Measurements from ENCODE around the gene SDK1.

The SDK1 gene

DNA sequence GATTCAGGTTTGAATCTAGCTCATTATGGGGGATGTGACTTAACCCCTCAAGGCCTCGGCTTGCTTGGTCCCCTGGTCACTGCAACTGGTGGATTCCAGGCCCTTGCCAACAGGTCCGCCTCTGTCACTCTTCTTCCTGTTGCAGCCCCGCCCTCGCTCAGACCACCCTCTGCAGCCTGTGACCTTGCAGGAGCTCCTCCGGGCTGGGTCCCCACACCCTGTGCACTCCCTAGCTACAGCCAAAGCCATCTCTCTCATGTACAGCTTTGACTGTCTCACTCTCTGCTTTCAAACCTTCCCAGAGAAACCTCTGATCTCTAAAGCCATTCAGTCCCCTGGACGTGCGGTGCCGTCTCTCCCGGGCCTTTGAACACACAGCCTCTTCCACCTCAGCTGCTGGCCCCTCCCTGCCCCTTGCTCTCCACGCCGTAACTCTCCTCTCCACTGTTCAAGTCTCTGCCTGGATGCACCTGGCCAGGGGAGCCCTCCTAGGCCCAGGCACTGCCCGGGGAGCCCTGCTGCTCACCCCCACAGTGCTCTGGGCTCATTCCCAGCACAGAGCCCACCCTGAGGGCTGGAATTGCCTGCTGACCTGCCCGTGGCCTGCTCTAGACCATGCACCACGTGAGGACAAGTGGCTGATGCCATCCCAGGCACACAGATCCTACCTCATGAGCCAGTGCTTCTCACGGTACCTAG, 895.2 kb downstream of the SDK1 start:
- no peak overlapping the region for H3K27ac Mint-ChIP-seq
- H3K27me3 Mint-ChIP-seq = no peaks in the 10 kb centered on the region
- DNase-seq = no peak
- H3K4me3 Mint-ChIP-seq = no peak overlapping the region
- no peaks in the 10 kb centered on the region for H3K9me3 Mint-ChIP-seq
- H3K36me3 Mint-ChIP-seq (ENCODE audit: low read depth) = no peaks in the 10 kb centered on the region
- H3K4me1 Mint-ChIP-seq (ENCODE audit: low read depth) = no peaks in the 10 kb centered on the region

- DNase-seq = no peak
- H3K9me3 Mint-ChIP-seq = no peaks in the 10 kb centered on the region
- H3K27ac Mint-ChIP-seq = no peak overlapping the region
- no peaks in the 10 kb centered on the region for H3K4me1 Mint-ChIP-seq (ENCODE audit: low read depth)
- no peaks in the 10 kb centered on the region for H3K36me3 Mint-ChIP-seq (ENCODE audit: low read depth)
- no peak overlapping the region for H3K4me3 Mint-ChIP-seq
- H3K27me3 Mint-ChIP-seq = no peaks in the 10 kb centered on the region
Observed at GRCh38 chr7:4198301-4198700, 897.2 kb downstream of the SDK1 start.

DNA sequence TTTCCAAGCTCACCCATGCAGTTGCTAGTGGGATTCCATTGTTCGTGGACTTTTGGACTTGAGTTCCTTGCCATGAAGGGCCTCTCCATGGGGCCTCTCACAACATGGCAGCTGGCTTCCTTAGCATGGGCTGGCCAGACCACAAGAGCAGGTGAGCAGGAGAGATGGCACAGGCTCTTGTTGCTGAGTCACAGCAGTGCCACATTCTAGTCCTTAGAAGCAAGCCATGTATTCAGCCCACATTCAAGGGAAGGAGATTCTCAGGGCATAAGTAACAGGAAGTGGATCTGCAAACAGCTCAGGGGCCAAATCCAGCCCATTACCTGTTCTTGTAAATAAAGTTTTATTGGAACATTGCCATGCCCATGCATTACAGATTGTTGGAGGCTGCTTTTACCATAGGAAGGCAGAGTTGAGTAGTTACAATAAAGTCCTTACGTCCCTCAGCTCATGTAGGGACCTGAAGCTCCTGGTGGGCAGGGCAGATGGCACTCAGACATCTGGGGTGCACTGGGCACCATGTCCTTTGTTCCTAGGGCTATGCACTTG, 899.6 kb downstream of the SDK1 start:
- Mint-ChIP-seq H3K4me1 (ENCODE audit: low read depth) (no peaks in the 10 kb centered on the region), H3K27ac (no peak overlapping the region), H3K36me3 (ENCODE audit: low read depth) (no peaks in the 10 kb centered on the region), H3K27me3 (no peaks in the 10 kb centered on the region), H3K9me3 (no peaks in the 10 kb centered on the region), H3K4me3 (no peak overlapping the region)
- no peak for DNase-seq

- Mint-ChIP-seq H3K27me3 (no peaks in the 10 kb centered on the region), H3K27ac (no peak overlapping the region), H3K4me3 (no peak overlapping the region), H3K9me3 (no peaks in the 10 kb centered on the region), H3K4me1 (ENCODE audit: low read depth) (no peaks in the 10 kb centered on the region), H3K36me3 (ENCODE audit: low read depth) (no peaks in the 10 kb centered on the region)
- DNase-seq = no peak
Observed at GRCh38 chr7:4201566-4201965, 900.5 kb downstream of the SDK1 start.

- Mint-ChIP-seq H3K27ac (no peak overlapping the region), H3K36me3 (ENCODE audit: low read depth) (no peaks in the 10 kb centered on the region)
- no peak for DNase-seq
Observed at GRCh38 chr7:4202154-4202736, 901.2 kb downstream of the SDK1 start.

GRCh38 chr7:4202954-4203353, 901.9 kb downstream of the SDK1 start:
- Mint-ChIP-seq H3K9me3 (no peaks in the 10 kb centered on the region), H3K27me3 (no peaks in the 10 kb centered on the region), H3K36me3 (ENCODE audit: low read depth) (no peaks in the 10 kb centered on the region), H3K27ac (no peak overlapping the region), H3K4me3 (no peak overlapping the region), H3K4me1 (ENCODE audit: low read depth) (no peaks in the 10 kb centered on the region)
- no peak for DNase-seq

More at GRCh38 chr7:4202154-4202736, 901.2 kb downstream of the SDK1 start:
- no peak overlapping the region for H3K4me3 Mint-ChIP-seq
- H3K4me1 Mint-ChIP-seq (ENCODE audit: low read depth) = no peaks in the 10 kb centered on the region
- H3K27me3 Mint-ChIP-seq = no peaks in the 10 kb centered on the region
- H3K9me3 Mint-ChIP-seq = no peaks in the 10 kb centered on the region

GRCh38 chr7:4203626-4204512, 902.8 kb downstream of the SDK1 start:
- no peaks in the 10 kb centered on the region for H3K4me1 Mint-ChIP-seq (ENCODE audit: low read depth)
- H3K27ac Mint-ChIP-seq = no peak overlapping the region
- no peak overlapping the region for H3K4me3 Mint-ChIP-seq
- no peak for DNase-seq
- H3K36me3 Mint-ChIP-seq (ENCODE audit: low read depth) = no peaks in the 10 kb centered on the region
- no peaks in the 10 kb centered on the region for H3K27me3 Mint-ChIP-seq
- no peaks in the 10 kb centered on the region for H3K9me3 Mint-ChIP-seq

GRCh38 chr7:4204513-4205165, 903.6 kb downstream of the SDK1 start:
- no peak overlapping the region for H3K4me3 Mint-ChIP-seq
- no peaks in the 10 kb centered on the region for H3K4me1 Mint-ChIP-seq (ENCODE audit: low read depth)
- H3K27me3 Mint-ChIP-seq = no peaks in the 10 kb centered on the region
- H3K27ac Mint-ChIP-seq = no peak overlapping the region
- H3K36me3 Mint-ChIP-seq (ENCODE audit: low read depth) = no peaks in the 10 kb centered on the region
- no peaks in the 10 kb centered on the region for H3K9me3 Mint-ChIP-seq
- no peak for DNase-seq

GRCh38 chr7:4205828-4206227, 904.8 kb downstream of the SDK1 start:
- no peak overlapping the region for H3K4me3 Mint-ChIP-seq
- H3K9me3 Mint-ChIP-seq = no peaks in the 10 kb centered on the region
- no peaks in the 10 kb centered on the region for H3K36me3 Mint-ChIP-seq (ENCODE audit: low read depth)
- no peaks in the 10 kb centered on the region for H3K27me3 Mint-ChIP-seq
- no peaks in the 10 kb centered on the region for H3K4me1 Mint-ChIP-seq (ENCODE audit: low read depth)
- H3K27ac Mint-ChIP-seq = no peak overlapping the region
- no peak for DNase-seq

DNA sequence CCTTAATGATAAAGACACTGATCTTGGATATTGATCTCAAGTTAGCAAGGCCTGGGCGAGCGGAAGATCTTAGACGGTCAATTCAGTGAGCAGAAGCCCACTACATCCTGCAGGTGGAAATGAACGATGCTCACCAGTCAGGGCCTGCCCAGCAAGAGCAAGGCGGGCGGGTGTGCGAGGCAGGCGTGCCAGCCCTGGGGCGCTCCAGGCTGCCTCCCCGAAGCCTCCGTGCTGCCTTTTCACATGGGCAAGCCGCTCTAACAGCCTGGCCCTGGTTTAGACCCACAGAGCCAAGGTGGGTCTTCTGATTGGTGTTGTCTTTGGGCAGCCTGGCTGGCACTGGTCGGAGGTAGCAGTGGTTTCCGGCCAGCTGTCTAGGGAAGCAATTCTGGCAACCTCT, 906.0 kb downstream of the SDK1 start:
- no peaks in the 10 kb centered on the region for H3K36me3 Mint-ChIP-seq (ENCODE audit: low read depth)
- H3K9me3 Mint-ChIP-seq = no peaks in the 10 kb centered on the region
- H3K4me1 Mint-ChIP-seq (ENCODE audit: low read depth) = no peaks in the 10 kb centered on the region
- no peak overlapping the region for H3K4me3 Mint-ChIP-seq
- H3K27ac Mint-ChIP-seq = no peak overlapping the region
- DNase-seq = no peak
- no peaks in the 10 kb centered on the region for H3K27me3 Mint-ChIP-seq

DNA sequence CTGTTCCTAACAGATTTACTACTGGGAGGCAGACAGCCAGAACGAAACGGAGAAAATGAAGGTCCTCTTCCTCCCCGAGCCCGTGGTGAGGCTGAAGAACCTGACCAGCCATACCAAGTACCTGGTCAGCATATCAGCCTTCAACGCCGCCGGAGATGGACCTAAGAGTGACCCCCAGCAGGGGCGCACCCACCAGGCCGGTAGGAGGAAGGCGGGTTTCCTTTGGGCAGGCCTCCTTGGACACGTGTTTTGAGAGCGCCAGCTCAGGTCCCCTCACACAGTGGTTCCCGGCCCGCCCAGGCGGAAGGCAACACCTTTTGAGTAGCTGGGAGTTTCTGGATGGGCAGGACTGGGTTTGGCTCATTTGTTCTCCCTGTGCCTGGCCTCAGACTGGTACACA, 907.0 kb downstream of the SDK1 start:
- Mint-ChIP-seq H3K4me1 (ENCODE audit: low read depth) (no peaks in the 10 kb centered on the region), H3K36me3 (ENCODE audit: low read depth) (no peaks in the 10 kb centered on the region), H3K27me3 (no peaks in the 10 kb centered on the region), H3K27ac (no peak overlapping the region), H3K4me3 (no peak overlapping the region), H3K9me3 (no peaks in the 10 kb centered on the region)
- DNase-seq = no peak

- no peak for DNase-seq
- no peaks in the 10 kb centered on the region for H3K27me3 Mint-ChIP-seq
- no peaks in the 10 kb centered on the region for H3K9me3 Mint-ChIP-seq
- no peak overlapping the region for H3K27ac Mint-ChIP-seq
- H3K36me3 Mint-ChIP-seq (ENCODE audit: low read depth) = no peaks in the 10 kb centered on the region
- H3K4me1 Mint-ChIP-seq (ENCODE audit: low read depth) = no peaks in the 10 kb centered on the region
- H3K4me3 Mint-ChIP-seq = no peak overlapping the region
Observed at GRCh38 chr7:4208586-4208985, 907.5 kb downstream of the SDK1 start.

DNA sequence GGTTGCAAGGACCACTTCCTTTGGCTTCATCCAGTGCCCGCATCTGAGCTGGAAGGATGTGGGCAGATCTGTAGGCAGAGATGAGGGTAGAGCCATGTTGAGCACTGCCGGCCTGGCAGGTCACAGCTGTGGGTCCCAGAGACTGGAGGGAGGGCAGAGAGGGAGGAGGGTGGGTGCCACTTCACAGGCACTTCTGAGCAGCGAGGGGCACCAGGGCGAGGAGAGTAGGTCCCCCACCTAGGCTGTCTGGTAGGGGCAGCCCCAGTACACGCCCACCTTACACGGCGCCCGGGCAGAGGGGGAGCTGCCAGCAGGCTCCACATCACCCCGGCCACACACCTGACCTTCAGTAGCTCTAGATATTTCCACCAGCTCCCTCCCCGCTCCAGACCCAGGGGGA, 908.1 kb downstream of the SDK1 start:
- Mint-ChIP-seq H3K9me3 (no peaks in the 10 kb centered on the region), H3K4me1 (ENCODE audit: low read depth) (no peaks in the 10 kb centered on the region), H3K27ac (no peak overlapping the region), H3K27me3 (no peaks in the 10 kb centered on the region), H3K36me3 (ENCODE audit: low read depth) (no peaks in the 10 kb centered on the region), H3K4me3 (no peak overlapping the region)
- DNase-seq = no peak

- Mint-ChIP-seq H3K36me3 (ENCODE audit: low read depth) (no peaks in the 10 kb centered on the region), H3K4me3 (no peak overlapping the region), H3K27ac (no peak overlapping the region), H3K27me3 (no peaks in the 10 kb centered on the region), H3K9me3 (no peaks in the 10 kb centered on the region), H3K4me1 (ENCODE audit: low read depth) (no peaks in the 10 kb centered on the region)
- DNase-seq = no peak
Observed at GRCh38 chr7:4209966-4210365, 908.9 kb downstream of the SDK1 start.
